Upper lobe of left lung (tissue), 6 donors: ENCODE data around the gene CPT1A. TPM values are rescaled to one million over a fixed set of nuclear protein-coding genes. Genes with fewer than 3 reads are reported as not detected.

Source experiments
- ATAC-seq, 2 donors: fragments of 200-7000 bp; cut with Tn5 transposase; one replicate each; pipeline ENCODE4 v1.9.1; 2022; ENCODE audit warnings: mild to moderate bottlenecking in 2 of 2, moderate library complexity in 2 of 2; ENCODE audit not compliant: low FRiP score in 2 of 2
- DNase-seq, 2 donors: peaks; one replicate each; pipeline ENCODE4 v3.0.0-alpha.2; 2019 to 2020
- H3K27ac ChIP-seq, 4 donors: fragments of 200-600 bp; sonication (generic); one replicate each; pipeline ENCODE4 v1.5.1; 2016 to 2019
- H3K27me3 ChIP-seq, 4 donors: fragments of 200-600 bp; sonication (generic); one replicate each; pipeline ENCODE4 v1.5.1; 2017 to 2019
- H3K36me3 ChIP-seq, 4 donors: fragments of 200-600 bp; sonication (generic); one replicate each; pipeline ENCODE4 v1.5.1; 2016 to 2019
- H3K4me1 ChIP-seq, 4 donors: fragments of 200-600 bp; sonication (generic); one replicate each; pipeline ENCODE4 v1.5.1; 2018 to 2019
- H3K4me3 ChIP-seq, 4 donors: fragments of 200-600 bp; sonication (generic); one replicate each; pipeline ENCODE4 v1.5.1; 2017 to 2019; ENCODE audit warnings: mild to moderate bottlenecking in 2 of 4, moderate library complexity in 1 of 4
- H3K9me3 ChIP-seq, 4 donors: fragments of 200-600 bp; sonication (generic); one replicate each; pipeline ENCODE4 v1.5.1; 2018 to 2019
- EP300 ChIP-seq, 4 donors: sonication (generic); formaldehyde crosslinking; IDR thresholded peaks; one replicate each; pipeline ENCODE4 v1.5.1; 2017; ENCODE audit warnings: antibody characterized with exemption in 4 of 4, control low read depth in 2 of 4
- POLR2A ChIP-seq, 4 donors: fragments of 450-650 bp; IDR thresholded peaks; one replicate each; pipeline ENCODE4 v1.5.1; 2016 to 2017; ENCODE audit warnings: antibody characterized with exemption in 4 of 4, mild to moderate bottlenecking in 2 of 4
- POLR2AphosphoS5 ChIP-seq, 2 donors: sonication (generic); formaldehyde crosslinking; IDR thresholded peaks; one replicate each; pipeline ENCODE4 v1.5.1; 2017; ENCODE audit warnings: antibody characterized with exemption in 2 of 2
- WGBS, 2 donors: methylation state at CpG; one replicate each; pipeline ENCODE4 v1.1.5; 2017 to 2018; 5-methylcytosine and 5-hydroxymethylcytosine counted together
- total RNA-seq, 6 donors: library from RNA; depleted of rRNA in 4 of 6; stranded (reverse); fragments of >200 nt in 4 of 6; gene quantifications; one replicate each; pipeline versions ENCODE4 v1.1.0 to v1.2.1, GENCODE V29; 2016 to 2021
- TF ChIP-seq, protein P1 (sequence below), 6 experiments: fragments of 450-650 bp in 4 of 6; fragments of 200-600 bp in 2 of 6; sonication (generic) in 2 of 6; IDR thresholded peaks; one replicate each; pipeline ENCODE4 v1.5.1; 2016 to 2019; ENCODE audit warnings: antibody characterized with exemption in 6 of 6
- donor health status: DM: no; HTN: no; CAD: no; lungs with moderate emphysema.
- donor health status: DM: no; HTN: yes; CAD: no; lungs with severe emphysema.

The CPT1A gene
- total RNA-seq, 6 donors from 2014 or later, result 38.2 to 91.8 (median 63.3) TPM

DNA sequence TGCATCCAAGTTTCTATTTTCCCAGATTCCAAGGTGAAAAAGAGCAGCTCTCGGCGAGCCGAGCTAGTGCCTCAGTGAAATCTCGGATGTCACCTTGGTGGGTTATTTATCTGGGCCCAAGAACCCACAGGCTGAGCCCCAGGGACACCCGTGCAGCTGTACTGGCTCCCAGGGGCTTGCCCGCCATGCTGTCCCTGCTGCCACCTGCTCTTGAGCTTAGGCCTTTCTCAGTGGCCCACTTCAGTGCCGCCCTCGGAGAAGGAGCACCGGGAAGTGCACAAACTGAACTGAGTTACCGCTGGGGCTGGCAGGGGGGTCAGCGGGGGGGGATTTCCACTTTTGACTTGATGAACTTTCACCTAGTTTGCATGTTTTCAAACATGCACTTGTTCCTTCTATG, 27.9 kb downstream of the CPT1A start:
- no peak for TF ChIP-seq POLR2AphosphoS5 (IDR thresholded peaks at IDR 0.05)
- Histone ChIP-seq H3K27me3 (no peaks in the 10 kb centered on the region), H3K27ac (no peak overlapping the region), H3K9me3 (no peaks in the 10 kb centered on the region), H3K4me1 (peaks cover 0 to 17% (median 7%) of the 10 kb centered on the region in 4 donors), H3K36me3 (peaks cover 15 to 62% (median 47%) of the 10 kb centered on the region in 4 donors), H3K4me3 (no peak overlapping the region)
- DNase-seq (no peak), ATAC-seq (no peak)
- WGBS, 2 donors, result 90% methylated on average over 6 to 11 of the region's 11 CpGs

DNA sequence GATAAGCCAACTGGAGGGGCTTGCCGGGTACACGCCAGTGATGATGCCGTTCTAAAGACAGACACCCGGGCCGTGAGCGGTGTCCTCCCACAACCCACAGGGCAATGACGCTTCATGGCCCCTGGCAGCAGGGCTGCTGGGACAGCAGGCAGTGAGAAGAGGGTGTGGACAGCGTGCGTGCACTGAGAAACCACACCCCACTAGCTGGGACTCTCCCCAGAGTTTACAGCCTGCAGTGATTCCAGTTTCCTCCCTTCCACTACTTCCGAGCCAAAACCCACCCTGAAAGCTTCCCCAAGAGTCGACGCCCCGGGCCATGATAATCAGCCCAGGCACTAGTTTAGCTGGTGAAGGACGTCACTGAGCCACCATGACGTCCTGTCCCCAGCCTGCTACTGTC, 29.2 kb downstream of the CPT1A start:
- ATAC-seq (peak; percentile 49 to 93), DNase-seq (no peak)
- H3K36me3 ChIP-seq, result peaks cover 15 to 73% (median 50%) of the 10 kb centered on the region in 4 donors
- TF ChIP-seq POLR2AphosphoS5 (IDR thresholded peaks at IDR 0.05) (peak in 1 of 2 donors; percentile 27), POLR2A (IDR thresholded peaks at IDR 0.05) (no peak)
- H3K27ac ChIP-seq, result no peak overlapping the region
- no peaks in the 10 kb centered on the region for H3K9me3 ChIP-seq
- H3K4me3 ChIP-seq, result no peak overlapping the region
- H3K27me3 ChIP-seq, result no peaks in the 10 kb centered on the region
- H3K4me1 ChIP-seq, result peaks cover 0 to 11% (median 4%) of the 10 kb centered on the region in 4 donors
- 69 to 84% methylated on average over 12 to 15 of the region's 15 CpGs for WGBS, 2 donors

DNA sequence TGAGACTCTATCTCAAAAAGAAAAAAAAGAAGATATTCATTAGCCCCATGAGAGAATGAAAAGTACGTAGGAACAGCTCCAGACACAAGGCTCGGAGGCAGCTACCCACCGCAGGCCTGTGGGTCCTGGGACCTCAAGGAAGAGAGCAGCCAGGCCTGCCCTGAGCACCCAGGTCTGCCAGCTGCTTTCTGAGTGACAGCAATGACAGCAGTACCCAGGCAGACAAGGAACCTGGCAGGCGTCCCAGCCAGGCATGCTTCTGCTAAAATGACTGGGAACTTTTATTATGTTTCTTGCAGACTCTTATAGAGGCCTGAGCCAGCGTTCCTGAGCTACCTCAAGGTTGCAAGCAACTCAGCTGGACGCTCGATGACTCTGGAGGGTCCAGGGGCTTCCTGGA, 31.6 kb downstream of the CPT1A start:
- H3K9me3 ChIP-seq, result no peaks in the 10 kb centered on the region
- 77 to 80% methylated on average over 3 to 7 of the region's 7 CpGs for WGBS, 2 donors
- DNase-seq (no peak), ATAC-seq (no peak)
- H3K27me3 ChIP-seq, result no peaks in the 10 kb centered on the region
- H3K36me3 ChIP-seq, result peaks cover 18 to 84% (median 64%) of the 10 kb centered on the region in 4 donors
- H3K4me1 ChIP-seq, result peaks cover 0 to 8% (median 4%) of the 10 kb centered on the region in 4 donors
- no peak overlapping the region for H3K4me3 ChIP-seq
- TF ChIP-seq POLR2AphosphoS5 (IDR thresholded peaks at IDR 0.05) (no peak), POLR2A (IDR thresholded peaks at IDR 0.05) (no peak), EP300 (IDR thresholded peaks at IDR 0.05) (no peak)
- no peak overlapping the region for H3K27ac ChIP-seq

DNA sequence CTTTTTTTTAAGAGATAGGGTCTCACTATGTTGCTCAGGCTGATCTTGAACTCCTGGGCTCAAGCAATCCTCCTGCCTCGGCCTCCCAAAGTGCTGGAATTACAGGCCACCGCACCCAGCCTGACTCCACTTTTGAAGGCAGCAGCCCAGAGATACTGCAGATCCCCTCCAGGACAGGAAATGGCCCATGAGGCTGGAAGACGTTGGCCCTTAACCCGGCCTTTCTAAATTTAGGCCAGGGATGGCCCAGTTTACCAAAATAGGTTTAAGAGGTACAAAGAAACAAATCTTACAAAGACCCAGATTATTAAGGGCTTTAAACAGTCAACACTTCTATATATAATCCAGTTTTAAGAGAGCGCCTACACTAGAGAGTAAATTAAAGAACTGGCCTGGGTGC, 32.2 kb downstream of the CPT1A start:
- DNase-seq (no peak), ATAC-seq (no peak)
- Histone ChIP-seq H3K9me3 (no peaks in the 10 kb centered on the region), H3K4me3 (no peak overlapping the region), H3K4me1 (peaks cover 0 to 8% (median 4%) of the 10 kb centered on the region in 4 donors), H3K27ac (no peak overlapping the region), H3K36me3 (peaks cover 14 to 84% (median 62%) of the 10 kb centered on the region in 4 donors), H3K27me3 (no peaks in the 10 kb centered on the region)
- TF ChIP-seq, protein P1, sequence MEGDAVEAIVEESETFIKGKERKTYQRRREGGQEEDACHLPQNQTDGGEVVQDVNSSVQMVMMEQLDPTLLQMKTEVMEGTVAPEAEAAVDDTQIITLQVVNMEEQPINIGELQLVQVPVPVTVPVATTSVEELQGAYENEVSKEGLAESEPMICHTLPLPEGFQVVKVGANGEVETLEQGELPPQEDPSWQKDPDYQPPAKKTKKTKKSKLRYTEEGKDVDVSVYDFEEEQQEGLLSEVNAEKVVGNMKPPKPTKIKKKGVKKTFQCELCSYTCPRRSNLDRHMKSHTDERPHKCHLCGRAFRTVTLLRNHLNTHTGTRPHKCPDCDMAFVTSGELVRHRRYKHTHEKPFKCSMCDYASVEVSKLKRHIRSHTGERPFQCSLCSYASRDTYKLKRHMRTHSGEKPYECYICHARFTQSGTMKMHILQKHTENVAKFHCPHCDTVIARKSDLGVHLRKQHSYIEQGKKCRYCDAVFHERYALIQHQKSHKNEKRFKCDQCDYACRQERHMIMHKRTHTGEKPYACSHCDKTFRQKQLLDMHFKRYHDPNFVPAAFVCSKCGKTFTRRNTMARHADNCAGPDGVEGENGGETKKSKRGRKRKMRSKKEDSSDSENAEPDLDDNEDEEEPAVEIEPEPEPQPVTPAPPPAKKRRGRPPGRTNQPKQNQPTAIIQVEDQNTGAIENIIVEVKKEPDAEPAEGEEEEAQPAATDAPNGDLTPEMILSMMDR (IDR thresholded peaks at IDR 0.05), result no peak
- TF ChIP-seq POLR2AphosphoS5 (IDR thresholded peaks at IDR 0.05) (no peak), POLR2A (IDR thresholded peaks at IDR 0.05) (no peak), EP300 (IDR thresholded peaks at IDR 0.05) (no peak)
- WGBS, 2 donors, result 72 to 80% methylated on average over 5 of the region's 5 CpGs

DNA sequence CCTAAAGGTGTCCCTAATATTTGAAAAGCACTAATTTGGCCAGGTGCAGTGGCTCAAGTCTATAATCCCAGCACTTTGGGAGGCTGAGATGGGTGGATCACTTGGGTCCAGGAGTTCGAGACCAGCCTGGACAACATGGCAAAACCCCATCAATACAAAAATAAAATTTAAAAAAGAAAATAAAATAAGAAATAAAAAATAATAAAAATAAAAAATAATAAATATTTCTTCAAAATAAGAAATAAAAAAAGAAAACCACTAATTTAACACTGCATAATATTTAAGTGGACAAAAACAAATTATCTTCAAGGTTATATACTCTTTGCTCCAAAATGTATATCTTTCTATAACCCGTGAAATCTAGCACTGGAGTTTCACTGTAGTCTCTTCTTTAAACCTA, 32.9 kb downstream of the CPT1A start:
- DNase-seq (no peak), ATAC-seq (no peak)
- H3K27ac ChIP-seq, result no peak overlapping the region
- H3K27me3 ChIP-seq, result no peaks in the 10 kb centered on the region
- 92 to 93% methylated on average over 2 of the region's 2 CpGs for WGBS, 2 donors
- H3K9me3 ChIP-seq, result no peaks in the 10 kb centered on the region
- TF ChIP-seq POLR2AphosphoS5 (IDR thresholded peaks at IDR 0.05), result no peak
- TF ChIP-seq POLR2A (IDR thresholded peaks at IDR 0.05), result no peak
- TF ChIP-seq EP300 (IDR thresholded peaks at IDR 0.05), result no peak
- TF ChIP-seq, protein P1 (IDR thresholded peaks at IDR 0.05), result no peak
- H3K36me3 ChIP-seq, result peaks cover 13 to 86% (median 64%) of the 10 kb centered on the region in 4 donors
- H3K4me1 ChIP-seq, result peaks cover 0 to 8% (median 4%) of the 10 kb centered on the region in 4 donors
- no peak overlapping the region for H3K4me3 ChIP-seq

DNA sequence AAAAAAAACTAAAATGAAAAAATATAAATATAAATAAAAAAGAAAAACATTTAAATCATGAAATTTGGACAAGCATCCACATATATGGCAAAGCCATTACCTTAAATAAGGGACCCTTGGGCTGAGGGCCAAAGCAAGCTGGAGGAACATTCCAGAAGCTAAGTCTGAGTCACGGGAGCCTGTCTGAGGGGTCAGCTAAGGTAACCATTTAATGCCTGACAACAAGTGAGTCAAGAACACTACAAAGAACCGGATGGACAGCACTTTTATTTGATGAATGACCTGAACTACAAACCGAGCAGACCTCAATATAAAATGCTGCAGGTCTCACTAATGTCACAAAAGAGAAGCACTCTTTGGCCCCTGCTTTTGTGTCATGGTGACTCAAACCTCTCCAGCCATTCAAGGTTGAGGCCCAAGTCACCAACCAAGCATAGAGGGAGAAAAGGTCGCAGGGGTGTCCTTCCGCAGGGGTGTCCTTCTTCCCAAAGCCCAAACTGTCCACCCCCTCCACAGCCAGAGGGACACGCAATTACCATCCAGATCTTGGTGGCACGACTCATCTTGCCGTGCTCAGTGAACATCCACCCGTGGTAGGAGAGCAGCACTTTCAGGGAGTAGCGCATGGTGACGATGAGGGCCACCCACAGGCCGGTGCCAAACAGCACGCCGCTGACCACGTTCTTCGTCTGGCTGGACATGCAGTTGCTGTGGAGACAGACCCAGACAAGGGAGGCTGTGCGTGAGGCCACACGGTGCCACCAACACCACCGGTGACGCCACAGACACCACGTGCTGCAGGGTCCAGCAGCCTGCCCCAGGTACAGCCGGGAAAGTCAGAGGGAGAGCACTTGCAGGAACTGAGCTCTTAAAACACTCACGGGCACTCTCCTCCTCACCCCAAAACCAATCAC, 34.5 kb downstream of the CPT1A start:
- WGBS, 2 donors, result 91 to 93% methylated on average over 21 to 23 of the region's 23 CpGs

More for the DNA sequence above, 34.5 kb downstream of the CPT1A start:
- Histone ChIP-seq H3K36me3 (peaks cover 14 to 86% (median 60%) of the 10 kb centered on the region in 4 donors), H3K27me3 (no peaks in the 10 kb centered on the region), H3K4me1 (peaks cover 0 to 5% (median 2%) of the 10 kb centered on the region in 4 donors), H3K9me3 (no peaks in the 10 kb centered on the region), H3K4me3 (no peak overlapping the region), H3K27ac (no peak overlapping the region)
- ATAC-seq (no peak), DNase-seq (peak in 1 of 2 donors; percentile 74)
- TF ChIP-seq EP300 (IDR thresholded peaks at IDR 0.05), result no peak
- no peak for TF ChIP-seq POLR2AphosphoS5 (IDR thresholded peaks at IDR 0.05)
- no peak for TF ChIP-seq POLR2A (IDR thresholded peaks at IDR 0.05)
- TF ChIP-seq, protein P1 (IDR thresholded peaks at IDR 0.05), result no peak
